Fibroblast of skin of right biceps (primary cell): ENCODE measurements around the gene BLOC1S4.
"Not testable (repeated sequence)": the region's sequence is repeated elsewhere in the genome, so short reads cannot be mapped to it uniquely, and the experiment has no call there.

ENCODE experiments used
- DNase-seq: peaks from one replicate; pipeline ENCODE4 v3.0.0-alpha.2; 2013

Gene BLOC1S4, protein sequence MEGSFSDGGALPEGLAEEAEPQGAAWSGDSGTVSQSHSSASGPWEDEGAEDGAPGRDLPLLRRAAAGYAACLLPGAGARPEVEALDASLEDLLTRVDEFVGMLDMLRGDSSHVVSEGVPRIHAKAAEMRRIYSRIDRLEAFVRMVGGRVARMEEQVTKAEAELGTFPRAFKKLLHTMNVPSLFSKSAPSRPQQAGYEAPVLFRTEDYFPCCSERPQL

DNA sequence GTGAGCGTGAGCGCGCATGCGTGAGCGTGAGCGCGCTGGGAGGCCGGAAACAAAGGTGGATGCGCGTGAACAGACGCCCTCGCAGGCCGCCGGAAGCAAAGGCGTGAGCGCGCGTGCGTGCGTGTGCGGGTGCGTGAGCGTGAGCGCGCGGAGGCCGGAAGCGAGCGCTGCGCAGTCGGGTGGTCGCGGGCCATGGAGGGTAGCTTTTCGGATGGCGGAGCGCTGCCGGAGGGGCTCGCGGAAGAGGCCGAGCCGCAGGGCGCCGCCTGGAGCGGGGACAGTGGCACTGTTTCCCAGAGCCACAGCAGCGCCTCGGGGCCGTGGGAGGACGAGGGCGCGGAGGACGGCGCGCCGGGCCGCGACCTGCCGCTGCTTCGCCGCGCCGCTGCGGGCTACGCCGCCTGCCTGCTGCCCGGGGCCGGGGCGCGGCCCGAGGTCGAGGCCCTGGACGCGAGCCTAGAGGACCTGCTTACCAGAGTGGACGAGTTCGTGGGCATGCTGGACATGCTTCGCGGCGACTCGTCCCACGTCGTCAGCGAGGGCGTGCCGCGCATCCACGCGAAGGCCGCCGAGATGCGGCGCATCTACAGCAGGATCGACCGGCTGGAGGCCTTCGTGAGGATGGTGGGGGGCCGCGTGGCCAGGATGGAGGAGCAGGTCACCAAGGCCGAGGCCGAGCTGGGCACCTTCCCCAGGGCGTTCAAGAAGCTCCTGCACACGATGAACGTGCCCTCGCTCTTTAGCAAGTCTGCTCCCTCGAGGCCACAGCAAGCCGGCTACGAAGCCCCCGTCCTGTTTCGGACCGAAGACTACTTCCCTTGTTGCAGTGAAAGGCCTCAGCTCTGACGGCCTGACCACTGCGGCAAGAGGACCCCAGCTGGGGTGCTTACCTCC lies at the start of gene BLOC1S4:
BLOC1S4 (plus strand) TSS at position 157 of the 894 bp plus-strand sequence; CDS start at position 193, 36 bp downstream.
- DNase-seq, result peak; percentile 94

DNA sequence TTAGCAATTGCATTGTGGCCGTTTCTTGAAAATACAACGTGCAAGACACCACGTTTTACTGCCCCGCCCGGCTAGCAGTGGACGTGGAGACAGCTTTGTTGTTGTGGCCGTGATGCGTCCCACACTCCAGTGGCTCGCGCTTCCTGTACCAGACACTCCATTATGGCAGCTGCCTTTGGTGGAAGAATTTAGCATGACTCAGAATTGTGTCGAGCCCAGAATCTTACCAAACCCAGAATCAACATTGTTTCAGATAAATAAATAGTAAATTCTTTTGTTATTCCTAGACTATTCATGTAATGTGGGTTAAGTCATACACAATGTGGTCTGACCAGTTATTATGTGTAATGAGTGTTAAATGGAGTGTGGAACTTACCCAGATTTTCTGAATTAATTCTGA lies 47.6 kb upstream of the BLOC1S4 start:
- DNase-seq, result peak; percentile 49

DNA sequence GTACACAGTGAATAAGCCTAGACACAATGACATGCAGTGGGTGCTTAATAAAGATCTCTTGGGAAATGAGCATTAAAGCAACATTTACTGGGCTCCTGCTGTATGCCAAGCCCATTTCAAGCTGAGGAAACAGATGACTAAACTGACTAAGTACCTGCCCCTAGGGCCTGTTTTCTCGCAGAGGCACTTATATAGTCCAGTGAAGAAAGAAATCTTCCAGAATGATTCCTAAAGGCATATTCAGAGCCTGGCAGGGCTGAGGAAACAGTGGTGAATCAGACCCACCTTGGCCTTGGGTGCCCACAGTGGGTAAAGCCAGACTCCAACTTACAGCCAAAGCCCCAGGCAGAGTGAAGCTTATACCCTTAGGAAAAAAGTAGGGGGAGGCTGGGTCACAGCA lies 44.3 kb upstream of the BLOC1S4 start:
- DNase-seq, result no peak

DNA sequence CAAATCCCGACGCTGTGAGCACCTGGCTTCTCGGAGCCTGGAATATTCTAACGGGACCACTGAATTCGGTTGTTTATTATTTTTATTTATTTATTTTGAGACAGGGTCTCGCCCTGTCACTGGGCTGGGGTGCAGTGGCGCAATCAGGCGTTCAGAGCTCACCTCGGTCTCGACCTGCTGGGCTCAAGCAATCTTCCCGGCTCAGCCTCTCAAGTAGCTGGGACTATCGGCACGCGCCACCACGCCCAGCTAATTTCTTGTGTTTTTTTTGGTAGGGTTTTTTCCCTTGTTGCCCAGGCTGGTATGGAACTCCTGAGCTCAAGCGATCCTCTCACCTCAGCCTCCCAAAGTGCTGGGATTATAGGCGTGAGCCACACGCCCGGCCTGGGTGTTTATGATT lies 43.8 kb upstream of the BLOC1S4 start:
- DNase-seq, result no peak

DNA sequence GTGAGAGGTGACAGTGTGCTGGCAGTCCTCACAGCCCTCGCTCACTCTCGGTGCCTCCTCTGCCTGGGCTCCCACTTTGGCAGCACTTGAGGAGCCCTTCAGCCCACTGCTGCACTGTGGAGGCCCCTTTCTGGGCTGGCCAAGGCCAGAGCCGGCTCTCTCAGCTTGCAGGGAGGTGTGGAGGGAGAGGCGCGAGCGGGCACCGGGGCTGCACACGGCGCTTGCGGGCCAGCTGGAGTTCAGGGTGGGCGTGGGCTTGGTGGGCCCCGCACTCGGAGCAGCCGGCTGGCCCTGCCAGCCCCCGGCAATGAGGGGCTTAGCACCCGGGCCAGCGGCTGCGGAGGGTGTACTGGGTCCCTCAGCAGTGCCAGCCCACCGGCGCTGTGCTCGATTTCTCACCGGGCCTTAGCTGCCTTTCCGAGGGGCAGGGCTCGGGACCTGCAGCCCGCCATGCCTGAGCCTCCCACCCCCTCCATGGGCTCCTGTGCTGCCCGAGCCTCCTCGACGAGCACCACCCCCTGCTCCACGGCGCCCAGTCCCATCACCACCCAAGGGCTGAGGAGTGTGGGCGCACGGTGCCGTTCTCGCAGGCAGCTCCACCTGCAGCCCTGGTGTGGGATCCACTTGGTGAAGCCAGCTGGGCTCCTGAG lies 43.3 kb upstream of the BLOC1S4 start:
- DNase-seq, result not testable (repeated sequence)

DNA sequence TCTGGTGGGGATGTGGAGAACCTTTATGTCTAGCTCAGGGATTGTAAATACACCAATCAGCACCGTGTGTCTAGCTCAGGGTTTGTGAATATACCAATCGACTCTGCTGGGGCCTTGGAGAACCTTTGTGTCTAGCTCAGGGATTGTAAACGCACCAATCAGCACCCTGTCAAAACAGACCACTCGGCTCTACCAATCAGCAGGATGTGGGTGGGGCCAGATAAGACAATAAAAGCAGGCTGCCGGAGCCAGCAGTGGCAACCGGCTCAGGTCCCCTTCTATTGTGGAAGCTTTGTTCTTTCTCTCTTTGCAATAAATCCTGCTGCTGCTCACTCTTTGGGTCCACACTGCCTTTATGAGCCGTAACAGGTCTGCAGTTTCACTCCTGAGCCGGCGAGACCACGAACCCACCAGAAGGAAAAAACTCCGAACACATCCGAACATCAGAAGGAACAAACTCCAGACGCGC lies 42.7 kb upstream of the BLOC1S4 start:
- peak; percentile 49 for DNase-seq

DNA sequence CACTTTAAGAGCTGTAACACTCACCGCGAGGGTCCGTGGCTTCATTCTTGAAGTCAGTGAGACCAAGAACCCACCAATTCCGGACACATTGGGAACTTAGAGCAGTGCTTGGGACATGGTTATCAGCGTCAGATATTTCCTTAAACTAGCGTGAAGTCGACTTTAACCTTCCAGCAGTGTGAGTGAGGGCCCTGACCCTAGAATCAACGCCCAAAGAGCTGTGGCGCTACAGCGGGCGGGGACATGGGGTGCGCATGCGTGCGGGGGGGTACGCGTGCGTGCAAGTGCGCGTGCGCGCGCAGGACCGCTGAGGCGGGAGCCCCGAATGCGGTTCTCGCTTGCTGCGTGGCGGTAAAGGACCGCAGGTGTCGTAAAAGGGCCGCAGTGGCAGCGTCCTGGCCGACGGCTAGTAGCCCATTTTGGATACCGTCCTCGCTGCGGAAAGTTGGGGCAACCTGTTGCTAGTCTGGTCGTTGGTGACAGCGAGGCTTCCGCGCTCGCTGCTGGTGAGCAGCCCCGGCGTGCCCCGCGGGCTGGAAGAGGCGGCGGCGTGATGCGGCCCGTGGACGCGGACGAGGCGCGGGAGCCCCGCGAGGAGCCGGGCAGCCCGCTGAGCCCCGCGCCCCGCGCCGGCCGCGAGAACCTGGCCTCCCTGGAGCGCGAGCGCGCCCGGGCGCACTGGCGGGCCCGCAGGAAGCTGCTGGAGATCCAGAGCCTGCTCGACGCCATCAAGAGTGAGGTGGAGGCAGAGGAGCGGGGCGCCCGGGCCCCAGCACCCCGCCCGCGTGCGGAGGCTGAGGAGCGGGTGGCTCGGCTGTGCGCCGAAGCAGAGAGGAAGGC lies 42.1 kb upstream of the BLOC1S4 start:
- DNase-seq, result peak; percentile 96

DNA sequence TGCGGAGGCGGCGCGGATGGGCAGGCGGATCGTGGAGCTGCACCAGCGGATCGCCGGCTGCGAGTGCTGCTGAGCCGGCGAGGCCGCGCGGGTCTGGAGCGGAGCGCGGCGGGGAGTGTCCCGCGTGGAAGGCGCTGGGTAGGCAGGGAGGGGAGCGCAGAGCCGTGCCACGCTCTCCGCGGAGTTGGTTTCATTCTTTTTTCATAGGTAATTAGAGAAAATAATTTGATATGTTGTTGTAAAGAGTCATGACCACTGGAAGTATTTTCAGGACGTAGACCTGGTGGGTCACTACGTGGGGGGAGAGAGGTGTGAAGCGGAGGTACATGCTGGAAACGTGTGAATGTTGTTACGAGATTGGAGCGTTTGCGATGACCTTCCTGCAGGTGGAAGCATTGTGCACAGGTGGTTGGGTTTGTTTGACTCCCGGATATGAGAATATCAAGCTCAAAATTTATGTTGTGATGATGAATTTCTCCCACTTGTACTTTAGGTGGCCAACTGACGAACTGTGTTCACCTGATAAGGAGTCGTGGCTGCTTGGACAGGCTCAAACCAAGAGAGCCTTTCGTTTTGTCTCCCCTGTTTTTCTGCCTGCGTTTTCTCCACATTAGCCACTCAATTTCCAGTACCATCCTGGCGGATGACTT lies 41.3 kb upstream of the BLOC1S4 start:
- peak; percentile 39 for DNase-seq

DNA sequence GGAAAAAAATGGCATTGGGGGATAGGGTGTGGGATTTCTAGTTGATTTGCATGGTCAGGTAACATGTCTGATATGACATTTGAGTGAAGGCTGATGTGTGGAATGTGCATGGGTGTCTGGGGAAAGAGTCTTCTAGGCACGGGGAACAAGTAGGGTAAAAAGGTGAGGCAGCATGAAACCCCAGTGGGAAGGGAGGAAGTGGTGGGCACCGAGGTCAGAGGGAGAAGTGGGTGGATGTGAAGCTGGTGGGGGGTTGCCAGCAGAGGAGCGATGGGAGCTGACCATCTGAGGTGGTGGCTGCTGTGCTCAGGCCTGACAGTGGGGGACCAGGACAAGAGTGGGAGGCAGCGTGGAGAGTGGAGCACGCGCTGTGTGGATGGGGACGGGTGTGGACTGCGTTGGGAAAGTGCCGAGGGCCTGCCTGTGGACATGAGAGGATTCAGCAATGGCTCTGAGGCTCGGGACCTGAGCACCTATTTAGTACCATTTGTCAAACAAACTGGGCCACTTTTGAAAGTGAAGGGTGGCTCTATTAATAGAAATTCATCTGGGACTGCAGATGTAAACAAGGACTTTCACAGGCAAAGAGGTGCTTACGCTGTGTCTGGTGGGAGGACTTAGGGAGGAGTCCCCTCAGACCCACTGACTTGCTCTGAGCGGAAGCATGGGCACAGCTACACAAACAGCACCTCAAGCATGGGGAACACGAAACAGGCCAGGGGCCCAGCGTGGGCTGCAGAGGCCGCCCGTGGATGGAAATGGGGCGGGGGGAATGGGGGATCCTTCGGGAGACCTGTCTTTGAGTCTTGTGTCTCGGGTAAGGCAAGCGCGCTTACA lies 39.0 kb upstream of the BLOC1S4 start:
- no peak for DNase-seq

DNA sequence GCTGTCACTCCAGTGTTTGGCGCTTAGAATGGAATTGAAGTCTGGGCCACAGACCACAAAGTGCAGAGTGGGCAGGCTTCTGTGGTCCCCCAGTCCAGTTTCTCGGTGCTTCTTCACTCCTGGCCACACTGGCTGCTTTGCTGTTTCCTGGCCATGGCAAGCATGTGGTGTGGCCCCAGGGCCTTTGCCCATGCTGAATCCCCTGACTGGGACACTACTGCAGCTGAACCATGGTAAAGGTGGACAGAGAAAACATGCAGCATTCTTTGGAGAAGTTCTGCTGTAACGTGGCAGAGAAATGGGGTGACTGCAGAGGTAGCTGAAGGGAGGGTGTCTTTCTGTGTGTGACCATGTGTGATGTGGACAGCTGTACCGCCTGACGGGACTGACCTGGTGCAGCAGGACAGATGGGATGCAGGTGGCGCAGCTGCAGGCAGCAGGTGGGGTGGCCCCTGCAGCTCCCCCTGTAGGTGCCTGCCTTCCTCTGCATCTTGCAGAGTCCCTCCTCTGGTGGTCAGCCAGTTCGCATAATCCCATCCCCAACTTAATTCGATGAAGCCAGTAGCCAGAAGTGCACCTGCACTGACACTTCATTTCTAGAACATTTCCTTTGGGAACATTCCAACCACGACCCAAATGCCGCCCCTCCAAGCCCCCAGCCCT lies 35.5 kb upstream of the BLOC1S4 start:
- DNase-seq, result no peak

DNA sequence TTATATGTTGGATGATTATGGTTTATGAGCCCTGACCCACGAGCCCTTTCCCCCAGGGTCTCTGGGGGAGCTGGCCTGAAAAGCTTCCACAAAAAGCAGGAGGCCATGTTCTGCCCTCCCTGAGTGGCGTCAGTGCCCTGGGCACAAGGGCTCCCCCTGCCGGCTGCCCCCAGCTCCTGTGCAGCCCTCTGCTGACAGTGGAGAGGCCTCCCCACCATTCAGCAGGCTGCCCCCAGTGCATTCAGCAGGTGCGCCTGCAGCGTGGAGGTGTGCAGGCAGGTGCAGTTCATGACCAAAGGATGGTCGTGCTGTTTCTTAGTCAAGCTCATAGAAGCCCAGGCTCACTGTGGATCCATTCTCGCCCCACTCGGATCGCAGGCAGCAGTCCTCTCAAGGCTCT lies 34.8 kb upstream of the BLOC1S4 start:
- no peak for DNase-seq

DNA sequence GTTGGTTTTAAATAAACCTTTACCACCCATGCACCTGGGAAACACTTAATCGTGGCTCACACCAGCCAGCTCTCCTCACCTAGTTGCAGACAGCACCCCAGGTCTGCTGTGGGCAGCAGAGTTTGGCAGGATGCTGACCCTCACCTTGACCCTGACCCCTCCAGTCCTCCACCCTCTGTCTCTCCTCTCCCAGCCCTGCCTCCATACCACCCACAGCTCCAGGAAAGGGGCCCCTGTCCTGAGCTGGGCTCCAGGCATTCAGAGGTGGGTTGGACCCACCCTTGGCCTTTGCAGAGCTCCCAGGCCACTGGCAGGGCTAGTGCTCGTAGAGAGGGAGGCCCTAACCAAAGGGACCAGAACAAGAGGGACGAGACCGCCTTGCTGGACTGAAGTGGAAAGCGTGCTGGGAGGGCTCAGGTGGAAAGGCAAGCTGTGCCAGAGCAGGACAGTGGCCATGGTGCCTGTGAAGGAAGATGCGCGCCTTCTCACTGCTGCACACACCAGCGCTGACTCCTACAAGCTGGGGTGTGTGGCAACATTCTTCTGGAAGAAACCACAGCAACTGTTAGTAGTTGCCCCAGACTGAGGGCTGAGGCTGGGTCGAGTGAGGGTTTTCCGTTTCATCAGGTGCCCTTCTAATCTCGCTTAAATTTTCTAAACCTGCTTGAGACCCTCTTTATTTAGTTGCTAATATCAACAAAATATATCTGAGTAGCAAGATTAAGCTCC lies 32.9 kb upstream of the BLOC1S4 start:
- DNase-seq, result no peak

DNA sequence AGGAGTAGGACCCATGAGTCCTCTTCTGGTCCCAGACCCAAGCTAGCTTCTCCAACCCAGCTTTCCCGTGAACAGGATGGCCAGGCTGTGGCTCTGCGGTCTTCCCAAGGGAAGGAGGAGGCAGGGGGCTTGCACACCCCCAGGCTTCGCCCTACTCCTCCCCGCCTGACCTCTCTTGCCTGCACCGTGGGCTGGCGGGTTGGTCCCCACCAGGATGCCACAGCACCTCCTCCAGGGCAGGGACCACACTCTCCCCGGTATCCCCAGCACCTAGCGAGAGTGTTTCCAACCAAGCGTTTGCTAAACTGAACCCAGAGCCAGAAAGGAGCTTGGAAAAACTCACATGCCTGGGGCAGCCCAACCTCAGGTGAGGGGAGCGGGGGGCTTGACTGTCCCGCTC lies 31.3 kb upstream of the BLOC1S4 start:
- DNase-seq, result no peak

DNA sequence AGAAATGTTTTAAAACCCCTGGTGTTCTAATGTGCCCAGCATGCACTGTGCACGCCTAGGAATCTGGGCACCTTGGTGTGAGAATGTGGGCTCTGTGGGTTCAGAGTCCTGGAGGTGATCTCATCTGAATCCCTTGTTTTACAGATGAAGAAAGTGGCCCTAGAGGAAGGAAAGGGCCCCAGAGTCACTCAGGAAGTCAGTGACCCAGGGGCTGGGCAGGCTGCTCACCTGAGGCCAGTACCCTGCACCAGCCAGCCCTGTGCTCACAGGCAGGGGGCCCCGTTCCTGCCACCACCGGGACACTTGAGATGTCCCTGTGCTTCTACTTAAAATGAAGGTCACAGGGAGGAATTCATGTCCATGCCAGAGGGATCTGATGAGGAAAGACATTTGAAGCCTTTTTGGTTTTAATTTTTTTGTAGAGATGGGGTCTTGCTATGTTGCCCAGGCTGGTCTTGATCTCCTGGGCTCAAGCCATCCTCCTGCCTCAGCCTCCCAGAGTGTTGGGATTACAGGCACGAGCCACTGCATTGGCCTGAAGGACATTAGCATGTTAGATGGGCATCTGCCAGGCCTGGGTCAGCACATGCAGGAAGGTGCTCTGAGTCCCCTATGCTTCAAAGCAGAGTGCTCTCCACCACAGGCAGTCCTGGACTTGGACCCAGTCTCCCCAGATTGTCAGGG lies 29.7 kb upstream of the BLOC1S4 start:
- DNase-seq, result no peak

DNA sequence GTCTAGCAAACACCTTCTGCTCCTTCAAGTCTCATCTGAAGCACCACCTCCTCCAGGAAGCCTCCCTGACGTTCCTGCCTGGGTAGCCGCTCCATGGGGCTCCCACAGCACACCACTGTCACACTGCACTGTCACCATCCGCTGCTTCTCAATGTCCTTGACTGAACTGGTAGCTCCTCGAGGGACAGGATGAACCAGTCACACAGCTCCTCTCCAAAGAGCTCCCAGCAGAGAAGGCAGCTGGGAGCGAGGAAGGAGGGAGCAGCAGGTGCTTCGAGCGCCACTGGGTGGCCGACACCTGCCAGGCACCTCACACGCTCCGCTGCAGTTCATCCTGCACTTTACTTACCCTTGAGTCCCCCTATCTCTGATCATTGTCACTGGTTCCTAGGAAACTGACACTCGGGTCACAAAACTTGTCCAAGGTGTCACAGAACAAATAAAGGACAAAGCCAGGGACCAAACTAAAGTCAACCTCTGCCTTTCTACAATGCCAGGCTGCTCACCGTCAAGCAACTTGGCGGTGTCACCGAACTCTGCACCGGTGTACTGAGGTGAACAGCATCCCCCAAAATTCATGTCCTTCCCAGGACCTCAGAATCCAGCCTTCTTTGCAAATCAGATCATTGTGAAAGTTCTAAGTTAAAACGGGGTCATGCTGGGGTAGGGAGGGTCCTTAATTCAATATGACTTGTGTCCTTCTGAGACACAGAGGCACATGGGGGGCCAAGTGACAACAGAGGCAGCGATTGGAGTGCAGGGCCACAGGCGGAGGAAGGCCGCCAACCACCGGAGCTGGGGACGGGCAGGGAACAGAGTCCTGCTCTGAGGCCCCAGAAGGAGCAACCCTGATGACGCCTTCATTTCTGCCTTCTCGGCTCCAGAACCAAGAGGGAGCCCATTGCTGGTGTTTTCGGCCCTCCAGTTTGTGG lies 27.8 kb upstream of the BLOC1S4 start:
- DNase-seq, result no peak

DNA sequence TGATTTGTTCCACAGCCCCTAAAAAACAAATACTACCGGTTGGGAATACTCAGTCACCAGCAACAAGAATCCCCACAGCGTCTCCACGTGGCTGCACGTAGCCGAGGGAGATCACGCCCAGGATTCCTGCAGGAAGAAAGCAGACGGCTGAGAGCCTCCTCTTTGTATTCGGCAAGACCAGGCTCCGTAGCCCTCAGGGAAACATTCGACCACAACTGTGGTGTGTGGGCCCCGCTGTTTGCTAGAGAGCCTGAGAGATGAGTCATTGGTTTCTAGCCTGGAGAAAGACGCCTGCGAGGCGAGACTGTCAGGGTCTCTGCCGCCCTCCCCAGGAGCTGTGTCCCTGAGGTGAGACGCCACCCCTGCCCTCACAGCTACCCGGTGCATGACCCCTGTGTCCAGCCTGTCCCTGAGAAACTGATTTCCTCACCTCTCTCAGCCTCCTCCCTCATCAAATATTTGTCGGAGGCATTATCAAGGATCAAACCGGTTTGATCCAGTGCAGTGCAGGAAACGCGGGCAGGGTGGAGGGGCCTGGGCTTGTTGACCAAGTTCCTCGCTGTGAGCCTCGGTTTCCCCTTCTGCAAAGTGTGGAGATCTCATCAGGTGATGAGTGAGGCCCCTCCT lies 27.0 kb upstream of the BLOC1S4 start:
- peak; percentile 97 for DNase-seq

DNA sequence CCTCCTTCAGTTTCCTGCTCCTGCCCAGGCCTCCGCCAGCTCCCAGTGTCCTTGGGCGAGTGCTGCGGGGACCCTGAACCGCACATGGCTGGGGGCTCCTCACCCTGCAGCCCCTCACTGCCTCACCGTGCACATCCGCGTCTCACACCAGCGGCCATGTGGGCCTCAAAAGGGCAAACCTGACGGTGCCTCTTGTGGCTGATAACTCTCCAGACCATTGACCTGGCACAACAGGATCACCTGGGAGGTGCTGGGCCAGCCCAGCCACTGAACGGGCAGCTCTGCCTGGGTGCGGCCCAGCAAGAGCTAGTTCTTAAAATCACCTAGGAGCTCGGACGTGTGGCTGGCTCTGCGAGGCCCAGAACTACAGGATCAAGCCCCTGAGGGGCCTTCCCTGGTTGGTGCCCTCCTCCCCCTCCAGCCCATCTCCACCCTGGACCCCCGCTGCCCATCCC lies 26.4 kb upstream of the BLOC1S4 start:
- DNase-seq, result no peak

DNA sequence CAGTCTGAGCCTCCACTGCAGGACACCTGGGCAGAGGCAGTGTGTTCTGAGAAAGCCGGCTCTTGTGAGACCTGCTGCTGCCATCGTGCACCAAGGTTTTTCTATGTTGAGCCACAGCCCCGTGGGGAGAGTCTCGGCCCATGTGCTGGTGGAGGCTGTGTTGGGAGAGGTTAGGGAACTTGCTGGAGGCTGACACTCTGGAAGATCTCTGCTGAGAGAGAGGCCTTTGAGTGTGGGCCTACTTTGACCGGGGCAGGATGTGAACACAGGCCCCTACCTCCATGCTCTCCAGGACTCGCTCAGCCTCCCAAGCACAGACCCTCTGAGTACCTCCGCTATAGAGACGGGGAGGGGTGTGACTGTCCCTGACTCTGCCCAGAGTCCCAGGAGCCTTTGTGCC lies 23.6 kb upstream of the BLOC1S4 start:
- DNase-seq, result no peak
